Endothelial cell of umbilical vein (primary cell): Measurements from ENCODE around the gene MTREX.

Experiments used
- CTCF ChIP-seq, 2 donors: IDR thresholded peaks; 1 replicate in 1 of 2; 2 replicates in 1 of 2; pipeline ENCODE4 v1.5.1; 2011; ENCODE audit warnings: low read length in 2 of 2, mild to moderate bottlenecking in 2 of 2, moderate library complexity in 2 of 2, control low read depth in 1 of 2, inconsistent platforms in 1 of 2, low read depth in 1 of 2; ENCODE audit not compliant: insufficient read depth in 1 of 2; ENCODE audit errors: extremely low read depth in 1 of 2
- EZH2 ChIP-seq: IDR thresholded peaks from 2 replicates; pipeline ENCODE4 v1.6.1; 2012; ENCODE audit warnings: borderline replicate concordance, low read depth, mild to moderate bottlenecking, moderate library complexity, low read length, inconsistent platforms; ENCODE audit not compliant: severe bottlenecking
- JUN ChIP-seq: IDR thresholded peaks from 2 replicates; pipeline ENCODE4 v1.6.1; 2011; ENCODE audit warnings: borderline replicate concordance, low read depth; ENCODE audit not compliant: insufficient read length, insufficient read depth
- MAX ChIP-seq: IDR thresholded peaks from 2 replicates; pipeline ENCODE4 v1.6.1; 2011; ENCODE audit not compliant: insufficient read depth, insufficient read length

- no peak for TF ChIP-seq CTCF (IDR thresholded peaks at IDR 0.05; ENCODE audit: extremely low read depth in 1 of 2, insufficient read depth in 1 of 2, low read depth in 1 of 2, low read length in 2 of 2)
- no peak for TF ChIP-seq EZH2
- TF ChIP-seq JUN, result no peak
- TF ChIP-seq MAX, result no peak
These were observed 30.4 kb downstream of the MTREX start for GRCh38 chr5:55338092-55338613.
